MM.1S (cell line): ENCODE results near the gene RGS7.

Source experiments
- CTCF ChIP-seq: fragments of 300-600 bp; sonication (generic); IDR thresholded peaks from 2 replicates; pipeline ENCODE4 v1.5.1; 2016; ENCODE audit warnings: antibody characterized with exemption, low read length, mixed read lengths
- EZH2 ChIP-seq: fragments of 300-600 bp; sonication (generic); optimal IDR thresholded peaks from 2 replicates; pipeline ENCODE3; 2017; ENCODE audit warnings: low read depth, mild to moderate bottlenecking, antibody characterized with exemption, low read length, mixed read lengths

- TF ChIP-seq CTCF (no peak), EZH2 (no peak)
Observed at GRCh38 chr1:240811256-240811655, 545.7 kb downstream of the RGS7 start.
